8988T (cell line): ENCODE results near the gene RTP3.
A peak's percentile ranks its signal among the peaks of the same experiment; 100 is the strongest.

ENCODE experiments used
- DNase-seq: peaks from one replicate; pipeline ENCODE4 v3.0.0; 2011

RTP3 gene

DNA sequence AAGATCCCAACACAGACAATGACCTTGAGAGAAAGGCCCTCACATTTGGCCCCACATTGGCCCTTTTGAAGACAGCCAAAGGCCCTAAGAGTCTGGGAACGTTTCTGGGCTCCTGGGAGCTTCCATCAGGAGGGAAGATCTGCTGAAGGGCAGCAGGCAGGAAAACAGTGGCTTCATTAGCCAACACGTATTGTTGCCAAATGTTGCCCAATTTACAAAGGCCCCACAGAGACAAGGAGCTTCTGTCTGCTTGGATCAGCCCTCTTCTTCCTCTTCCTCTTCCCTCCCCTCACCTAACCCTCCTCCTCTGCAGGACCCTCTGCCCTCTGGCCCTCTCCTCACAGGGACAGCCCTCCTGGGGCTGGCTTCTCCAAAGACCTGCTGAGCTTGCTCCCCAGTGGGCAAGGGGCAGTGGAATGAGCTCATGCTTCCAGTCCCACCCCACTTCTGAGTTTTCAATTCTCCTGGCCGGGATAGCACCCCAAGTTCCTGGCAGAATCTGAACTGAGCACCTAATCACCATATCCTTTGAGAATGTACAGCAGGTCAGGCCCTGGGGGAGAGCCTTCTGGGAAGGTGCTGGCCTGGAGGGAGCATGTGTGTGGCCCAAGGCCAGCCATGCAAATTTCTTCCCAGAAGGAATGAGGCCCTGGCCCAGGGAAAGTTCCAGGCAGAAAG is 28.0 kb upstream of the RTP3 start:
- no peak for DNase-seq

DNA sequence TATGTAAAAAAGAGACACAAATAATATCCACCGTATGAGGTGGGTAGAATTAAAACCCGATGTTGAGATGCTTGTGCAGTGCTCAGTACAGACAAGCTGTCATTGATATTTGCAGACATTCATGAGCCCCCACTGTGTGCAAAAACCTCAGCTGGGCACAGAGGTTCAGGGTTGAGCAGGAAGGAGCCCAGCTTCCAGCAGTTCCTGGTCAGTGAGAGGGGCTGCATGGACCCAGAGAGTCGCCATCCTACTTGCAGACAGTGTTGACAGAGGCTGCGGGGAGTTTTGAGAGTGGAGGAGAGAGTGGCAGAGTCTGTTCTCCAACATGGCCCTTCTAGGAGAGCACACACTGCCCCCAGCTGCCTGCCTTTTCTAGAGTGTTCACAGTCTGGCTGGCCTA is 26.9 kb upstream of the RTP3 start:
- no peak for DNase-seq

DNA sequence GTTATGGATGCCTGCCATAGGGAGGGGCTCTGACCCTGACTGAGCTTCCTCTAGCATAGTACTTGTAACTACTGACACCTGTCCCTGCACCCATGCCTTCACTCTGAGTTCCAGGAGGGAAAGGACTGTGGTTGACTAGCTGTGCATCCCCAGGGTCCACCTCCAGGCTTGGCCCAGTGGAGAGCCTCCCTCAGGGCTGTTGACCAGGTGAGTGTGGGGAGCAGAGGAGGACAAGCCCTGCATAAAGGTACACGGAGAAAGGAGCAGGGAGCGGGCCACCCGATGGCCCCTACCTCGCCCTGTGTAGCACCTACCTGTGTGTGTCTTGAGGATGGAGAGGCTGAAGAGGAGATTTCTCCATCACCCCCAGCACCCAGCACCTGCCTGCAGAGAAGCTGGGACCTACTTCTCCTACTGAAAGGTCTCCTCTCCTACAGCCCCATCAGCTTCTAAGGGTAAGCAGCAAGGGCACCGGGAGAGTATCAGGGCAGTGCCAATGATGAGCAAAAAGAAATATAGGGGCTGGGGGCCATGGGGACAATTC is 26.3 kb upstream of the RTP3 start:
- DNase-seq: no peak

DNA sequence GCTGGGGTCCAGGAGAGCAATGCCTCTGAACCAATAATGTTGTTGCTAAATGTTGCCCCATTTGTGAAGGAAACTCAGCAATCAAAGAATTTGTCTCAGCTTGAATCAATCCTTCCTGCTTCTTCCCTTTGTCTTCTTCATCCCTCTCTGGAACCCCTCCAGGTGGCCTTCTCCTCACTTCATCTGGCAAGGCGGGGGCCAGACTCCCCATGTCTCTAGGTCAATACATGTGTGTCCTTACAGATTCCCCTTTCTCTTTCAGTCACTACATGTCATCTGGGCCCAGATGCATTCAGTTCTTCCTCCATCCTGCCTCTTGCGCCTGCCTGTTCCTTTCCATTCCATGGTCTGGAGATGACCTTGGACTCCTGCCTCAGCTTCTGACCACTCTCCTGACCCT is 25.0 kb upstream of the RTP3 start:
- no peak for DNase-seq

DNA sequence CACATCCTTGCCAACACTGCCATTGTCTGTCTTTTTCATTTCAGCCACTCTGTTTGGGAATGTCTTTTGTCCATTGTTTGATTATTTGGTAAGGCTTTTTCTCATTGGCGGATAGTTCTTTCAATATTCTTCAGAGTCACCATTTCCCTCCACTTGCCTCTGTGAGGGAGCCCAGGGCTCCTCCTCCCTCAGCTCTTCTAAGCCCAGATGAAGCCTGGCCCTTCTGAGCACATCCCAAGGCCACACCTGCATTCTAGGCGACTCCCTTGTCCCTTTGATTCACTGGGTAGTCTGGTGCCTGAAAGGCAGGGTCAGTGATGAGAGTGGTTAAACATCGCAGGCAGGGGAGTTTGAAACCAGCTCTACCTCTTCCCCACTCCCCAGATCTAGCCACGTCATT is 20.6 kb upstream of the RTP3 start:
- no peak for DNase-seq

DNA sequence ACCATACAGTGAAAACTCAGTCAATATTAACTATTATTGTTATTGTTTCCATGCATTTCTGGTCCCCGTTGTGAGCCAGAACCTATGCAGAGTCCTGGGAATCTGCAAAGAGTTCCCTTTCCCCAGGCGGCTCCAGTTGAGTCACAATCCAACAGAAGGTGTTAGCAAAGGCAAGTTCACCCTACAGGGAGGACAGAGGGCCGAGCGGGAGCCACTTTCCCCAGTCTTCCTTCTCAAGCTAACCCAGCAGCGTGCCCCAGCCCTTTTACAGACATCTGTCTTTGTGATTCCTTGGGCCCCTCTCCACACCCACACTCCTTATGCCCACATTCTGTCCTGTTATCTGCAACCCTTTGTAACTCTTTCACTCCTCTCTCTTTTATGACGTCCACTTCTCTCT is 20.0 kb upstream of the RTP3 start:
- DNase-seq: no peak

DNA sequence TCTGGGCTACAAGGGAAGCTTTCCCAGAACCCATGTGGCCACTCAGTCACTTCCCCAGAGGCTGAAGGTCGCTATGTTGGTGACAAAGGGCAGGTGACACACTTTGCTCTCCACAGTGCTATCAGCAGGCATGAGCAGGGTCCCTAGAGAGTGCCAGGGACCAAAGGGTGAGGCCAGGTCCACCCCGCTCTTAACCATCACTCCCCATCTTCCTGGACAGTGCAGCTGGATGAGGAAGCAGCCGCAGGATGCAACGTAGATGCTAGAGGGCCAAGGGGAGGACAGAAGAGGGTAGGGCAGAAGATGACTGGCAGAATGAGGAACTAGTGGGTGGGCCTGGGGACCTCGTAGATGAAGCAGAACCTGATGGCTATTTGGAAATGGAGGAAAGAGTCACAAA is 19.4 kb upstream of the RTP3 start:
- DNase-seq: no peak

DNA sequence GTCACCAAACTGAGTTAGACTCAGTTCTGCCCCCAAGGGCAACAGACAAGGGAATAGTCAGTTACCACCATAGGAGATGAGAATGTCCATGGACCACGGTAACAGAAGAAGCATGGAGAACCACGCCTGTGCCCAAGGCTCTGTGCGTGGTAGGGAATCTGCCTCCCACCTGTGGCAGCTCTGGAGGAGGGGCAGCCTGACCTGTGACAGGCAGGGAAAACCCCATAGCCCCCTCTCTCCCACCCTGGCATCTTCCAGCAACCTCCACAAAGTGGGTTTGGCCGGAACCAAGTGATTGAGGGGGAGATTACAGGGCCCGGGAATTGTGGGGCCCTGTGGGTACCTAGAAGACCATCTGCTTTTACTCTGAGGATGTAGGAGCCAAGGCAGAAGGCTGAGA is 18.8 kb upstream of the RTP3 start:
- DNase-seq: no peak

DNA sequence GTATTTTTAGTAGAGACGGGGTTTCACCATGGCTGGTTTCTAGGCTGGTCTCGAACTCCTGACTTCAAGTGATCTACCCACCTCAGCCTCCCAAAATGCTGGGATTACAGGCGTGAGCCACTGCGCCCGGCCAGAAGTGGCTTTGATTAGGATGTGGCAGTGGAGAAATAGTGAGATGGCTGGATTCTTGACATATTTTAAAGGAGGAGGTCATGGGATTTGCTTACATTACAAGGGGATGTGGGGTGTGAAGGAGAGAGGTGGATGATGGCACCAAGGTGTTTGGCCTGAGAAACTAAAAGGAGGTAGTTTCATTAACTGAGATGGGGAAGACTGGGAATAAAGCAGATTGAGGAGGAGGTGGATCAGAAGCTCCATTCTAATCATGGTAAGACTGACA is 18.1 kb upstream of the RTP3 start:
- no peak for DNase-seq

DNA sequence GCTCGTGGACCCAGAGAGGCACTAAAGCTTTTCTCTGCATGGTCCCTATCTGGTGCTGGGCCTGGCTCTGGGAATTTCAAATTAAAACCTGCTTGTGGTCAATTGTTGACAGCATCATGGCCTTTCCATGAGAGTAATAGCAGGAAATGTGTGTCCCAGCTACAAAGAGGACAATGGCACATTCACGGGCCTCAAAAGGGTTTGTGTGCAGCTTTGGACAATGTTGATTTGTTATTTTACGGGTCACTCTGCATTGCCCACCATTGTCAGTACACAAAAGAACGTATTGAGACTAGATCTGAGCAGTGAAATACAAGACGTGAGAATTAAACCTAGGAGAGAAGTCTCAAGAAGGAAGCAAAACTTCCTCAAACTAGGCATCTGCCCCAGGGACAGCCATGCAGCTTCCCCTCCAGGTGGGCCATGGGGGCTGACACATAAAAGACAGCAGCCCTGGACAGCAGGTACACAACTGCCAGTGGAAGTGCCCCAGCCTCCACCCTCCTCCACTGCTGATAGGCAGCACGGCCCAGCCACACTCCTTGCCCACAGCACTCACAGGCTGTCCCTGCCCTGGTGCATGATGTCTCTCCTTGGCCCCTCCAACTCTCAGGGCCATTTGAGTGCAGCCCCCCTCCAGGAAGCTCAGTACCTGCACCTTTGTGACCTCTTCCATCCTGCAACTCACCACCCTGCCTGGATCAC is 17.1 kb upstream of the RTP3 start:
- no peak for DNase-seq

DNA sequence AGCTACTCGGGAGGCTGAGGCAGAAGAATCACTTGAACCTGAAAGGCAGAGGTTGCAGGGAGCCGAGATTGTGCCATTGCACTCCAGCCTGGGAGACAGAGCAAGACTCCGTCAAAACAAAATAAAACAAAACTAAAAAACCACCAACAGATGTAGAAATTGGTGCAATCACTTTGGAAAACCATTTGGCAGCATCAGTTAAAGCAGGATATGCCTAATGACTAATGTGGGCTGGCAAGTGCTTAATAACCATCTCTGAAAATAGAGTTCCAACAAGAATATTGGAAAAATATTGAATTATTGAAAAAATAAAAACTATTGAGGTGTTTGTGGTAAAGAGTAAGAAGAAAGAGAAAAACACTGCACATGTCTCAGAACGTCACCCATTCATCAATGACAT is 16.1 kb upstream of the RTP3 start:
- DNase-seq: no peak

DNA sequence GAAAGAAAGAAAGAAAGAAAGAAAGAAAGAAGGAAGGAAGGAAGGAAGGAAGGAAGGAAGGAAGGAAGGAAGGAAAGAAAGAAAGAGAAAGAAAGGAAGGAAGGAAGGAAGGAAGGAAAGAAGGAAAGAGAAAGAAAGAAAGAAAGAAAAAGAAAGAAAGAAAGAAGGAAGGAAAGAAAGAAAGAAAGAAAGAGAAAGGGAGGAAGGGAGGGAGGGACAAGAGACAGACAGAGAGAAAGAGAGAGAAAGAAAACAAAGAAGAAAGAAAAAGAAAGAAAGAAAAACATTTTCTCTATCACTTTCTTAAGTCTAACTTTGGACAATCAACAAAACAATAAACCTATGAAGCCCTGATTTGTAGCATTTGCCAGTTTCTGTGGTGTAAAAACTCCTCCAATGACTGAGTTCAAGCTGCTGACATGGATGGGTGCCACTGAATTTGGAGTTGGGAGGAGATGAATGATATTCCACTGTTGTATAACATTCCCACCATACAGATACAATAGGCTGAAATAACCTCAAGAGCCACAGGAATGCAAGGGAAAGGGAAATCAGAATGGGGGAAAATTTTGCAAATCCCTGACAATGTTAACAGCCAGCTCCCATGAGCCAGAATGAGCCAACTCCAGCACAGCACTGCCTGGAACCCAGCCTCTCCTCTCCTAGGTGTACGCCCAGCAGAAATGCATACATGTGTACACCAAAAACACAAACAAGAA is 15.0 kb upstream of the RTP3 start:
- DNase-seq: no peak

DNA sequence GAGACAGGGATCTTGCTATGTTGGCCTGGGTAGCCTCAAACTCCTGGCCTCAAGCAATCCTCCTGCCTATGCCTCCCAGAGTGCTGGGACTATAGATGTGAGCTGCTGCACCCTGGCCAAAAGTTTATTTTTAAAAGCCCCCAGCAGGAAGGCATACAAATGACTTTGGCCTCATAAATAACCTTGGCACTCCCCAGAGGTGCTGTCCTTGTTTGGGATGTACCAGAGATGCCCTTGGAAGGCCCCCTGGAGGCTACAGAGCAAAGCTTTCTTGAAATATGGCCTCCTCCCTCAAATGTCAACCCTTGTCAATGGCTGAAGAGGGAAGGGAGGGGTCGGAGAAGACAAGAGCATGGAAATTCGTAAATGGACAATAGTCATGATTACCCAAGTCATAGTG is 14.0 kb upstream of the RTP3 start:
- DNase-seq: no peak

DNA sequence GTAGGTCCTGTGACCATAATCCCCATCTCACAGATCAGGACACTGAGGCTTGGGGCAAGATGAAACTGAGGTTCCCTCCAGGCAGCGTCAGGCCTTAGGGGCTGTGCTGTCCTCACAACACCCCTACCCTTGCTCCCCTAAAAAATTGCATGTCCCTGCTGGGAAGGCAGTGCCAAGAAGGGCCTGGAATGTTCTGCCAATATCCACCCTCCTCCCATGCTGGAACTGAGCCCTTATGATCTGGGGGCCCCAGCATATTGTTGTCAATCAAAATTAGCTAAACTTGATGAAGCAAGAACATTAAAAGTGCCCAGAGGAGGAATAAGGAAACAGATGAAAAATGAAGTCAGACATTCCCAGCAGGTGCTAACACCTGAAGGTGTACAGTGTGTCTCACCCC is 13.4 kb upstream of the RTP3 start:
- no peak for DNase-seq

DNA sequence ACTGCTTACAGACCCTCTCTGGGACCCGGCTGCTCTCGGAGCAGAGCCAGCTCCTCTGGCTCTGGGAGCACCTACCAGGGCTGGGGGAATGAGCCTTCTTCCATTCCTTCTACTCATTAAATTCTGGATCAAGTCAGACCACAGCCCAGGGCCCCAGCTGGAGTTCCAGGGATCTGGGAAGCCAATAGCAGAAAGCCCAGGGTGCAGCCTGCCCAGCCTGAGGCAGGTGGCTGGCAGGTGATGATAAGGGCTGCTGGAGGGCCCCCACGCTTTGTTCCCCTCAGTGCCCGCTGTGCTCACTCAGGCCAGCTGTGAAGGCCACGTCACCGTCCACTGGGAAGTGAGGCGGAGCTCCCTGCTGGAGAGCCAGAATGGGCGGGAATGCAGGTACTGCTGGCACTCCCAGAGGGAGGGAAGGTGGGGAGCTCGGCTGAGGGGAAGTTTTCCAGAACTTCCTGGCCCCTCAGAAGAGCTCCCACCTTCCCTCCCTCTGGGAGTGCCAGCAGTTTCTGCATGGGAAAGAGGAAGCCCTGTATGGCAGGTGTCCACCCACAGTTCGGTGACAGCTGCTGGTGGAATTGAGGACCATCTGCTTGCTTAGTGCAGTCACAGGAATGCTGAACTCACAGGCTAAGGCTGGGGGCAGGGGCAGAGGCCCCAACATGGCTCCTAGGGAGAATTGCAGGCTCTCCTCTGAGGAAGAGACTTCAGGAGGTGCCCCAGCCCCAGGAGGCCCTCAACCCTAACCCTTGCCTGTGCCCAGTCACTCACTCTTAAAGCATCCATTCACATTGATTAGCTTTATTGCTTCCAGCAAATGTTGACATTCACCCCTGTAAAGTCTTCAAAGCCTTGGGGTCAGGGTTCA is 12.6 kb upstream of the RTP3 start:
- no peak for DNase-seq

DNA sequence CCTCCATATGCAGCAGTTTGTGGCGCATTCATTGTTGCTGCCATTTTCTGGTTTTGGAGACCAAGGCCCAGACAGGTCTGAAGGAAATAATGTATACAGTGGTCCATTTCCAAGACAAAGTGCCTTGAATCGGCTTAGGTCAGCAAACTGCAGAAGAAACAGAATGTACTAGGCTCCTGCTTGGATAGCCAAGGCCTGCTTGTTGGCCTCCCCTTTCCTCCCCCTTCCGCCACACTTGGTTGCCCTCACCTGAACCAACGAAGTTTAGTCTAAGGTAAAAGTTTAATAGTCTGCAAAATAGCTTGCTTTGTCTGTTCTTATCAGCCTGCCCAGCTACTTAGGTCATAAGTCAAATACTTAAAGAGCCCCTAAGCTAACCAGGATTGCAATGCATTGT is 12.0 kb upstream of the RTP3 start:
- DNase-seq: no peak

DNA sequence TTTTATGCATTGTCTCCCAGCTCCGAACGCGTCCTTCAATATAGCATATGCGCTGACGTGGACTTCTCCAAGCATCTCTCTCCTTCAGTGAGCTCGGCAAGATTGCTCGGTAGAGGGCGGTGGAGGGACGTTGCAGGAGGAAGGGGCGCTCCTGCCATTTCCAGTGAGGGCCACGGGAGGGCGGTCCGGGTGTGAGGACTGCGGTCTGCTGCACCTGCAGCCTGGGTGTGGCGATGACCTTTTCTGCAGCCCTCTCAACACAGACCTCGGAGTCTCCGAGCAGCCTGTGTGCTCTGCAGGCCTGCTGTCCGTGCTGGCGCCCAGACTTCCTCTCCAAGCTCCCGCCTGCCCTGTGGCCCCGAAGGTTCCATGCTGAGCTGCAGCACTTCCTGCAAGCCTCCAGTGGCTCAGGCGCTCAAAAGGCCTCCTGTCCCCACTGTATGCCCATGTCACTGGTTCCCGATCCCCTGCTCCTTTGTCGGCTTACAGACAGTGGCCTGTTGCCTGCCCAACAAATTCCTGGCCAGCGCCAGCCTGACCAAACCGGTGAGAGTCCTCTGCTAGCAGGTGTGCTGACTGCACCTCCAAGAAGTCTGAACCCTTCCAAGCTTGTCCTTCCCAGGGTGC is 8.9 kb upstream of the RTP3 start:
- DNase-seq: peak; percentile 98

DNA sequence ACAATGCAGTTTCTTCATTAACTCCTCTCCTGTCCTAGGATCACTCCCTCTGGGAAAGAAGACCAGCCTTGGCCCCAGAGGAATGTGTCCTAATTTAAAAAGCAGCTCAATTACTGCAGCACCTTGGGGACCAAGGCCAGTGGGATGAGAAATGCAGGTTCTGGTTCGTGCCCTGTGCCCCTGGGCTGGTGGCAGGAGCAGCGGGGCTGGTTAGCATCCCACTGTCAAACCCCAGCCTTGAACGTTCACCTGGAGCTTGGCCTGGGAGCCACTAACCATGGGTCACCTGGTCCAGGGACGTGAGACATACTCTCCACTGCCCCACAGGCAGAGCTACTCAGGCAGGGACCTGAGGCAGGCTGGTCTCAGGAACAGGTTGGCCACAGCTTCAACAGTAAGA is 8.4 kb upstream of the RTP3 start:
- no peak for DNase-seq

DNA sequence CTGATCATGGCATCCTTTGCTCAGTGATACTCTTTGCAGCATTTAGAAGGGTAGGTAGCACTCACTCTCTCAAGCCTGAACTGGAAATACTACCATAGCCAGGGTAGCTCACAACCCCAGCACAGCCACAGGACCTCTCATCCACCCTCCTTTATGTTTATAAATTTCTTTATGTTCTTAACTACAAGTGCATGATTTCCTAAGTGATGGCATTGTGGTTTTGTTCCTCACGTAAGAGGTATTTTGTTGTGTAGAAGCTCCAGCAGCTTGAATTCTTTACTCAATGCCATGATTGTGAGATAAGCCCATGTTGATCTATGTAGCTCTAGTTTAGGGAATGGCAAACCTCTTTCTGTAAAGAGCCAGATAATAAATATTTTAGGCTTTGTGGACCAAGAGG is 7.9 kb upstream of the RTP3 start:
- no peak for DNase-seq

DNA sequence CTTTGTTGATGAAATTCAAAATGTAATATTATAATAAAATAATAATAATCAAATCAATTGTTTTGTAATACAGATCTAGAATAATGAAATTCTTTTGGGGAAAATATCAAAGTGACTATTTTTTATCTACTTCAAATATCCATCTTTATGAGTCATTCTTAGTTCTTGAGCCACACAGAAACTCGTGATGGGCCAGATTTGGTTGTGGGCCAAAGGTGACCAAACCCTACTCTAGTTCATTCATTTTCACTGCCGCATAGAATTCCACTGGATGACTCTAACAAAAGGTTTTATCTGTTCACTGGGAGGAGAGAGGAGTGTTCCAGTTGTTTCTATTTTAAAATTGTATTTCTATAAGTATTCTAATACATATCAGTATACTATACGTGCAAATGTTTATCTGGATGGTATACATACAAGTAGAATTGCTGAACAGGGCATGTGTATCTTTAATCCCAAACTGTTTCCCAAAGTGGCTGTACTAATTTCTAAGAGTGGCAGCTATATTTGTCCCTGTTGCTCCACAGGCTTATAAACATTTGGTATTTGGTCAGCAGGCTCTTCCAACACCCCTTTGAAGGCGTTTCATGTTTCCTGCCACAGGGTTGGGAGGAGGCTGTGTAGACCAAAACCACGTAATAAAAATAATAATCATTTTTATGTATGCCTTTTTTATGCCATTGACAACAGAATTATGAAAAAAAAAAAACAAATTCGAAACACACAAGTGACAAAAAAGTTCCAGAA is 7.3 kb upstream of the RTP3 start:
- DNase-seq: no peak

DNA sequence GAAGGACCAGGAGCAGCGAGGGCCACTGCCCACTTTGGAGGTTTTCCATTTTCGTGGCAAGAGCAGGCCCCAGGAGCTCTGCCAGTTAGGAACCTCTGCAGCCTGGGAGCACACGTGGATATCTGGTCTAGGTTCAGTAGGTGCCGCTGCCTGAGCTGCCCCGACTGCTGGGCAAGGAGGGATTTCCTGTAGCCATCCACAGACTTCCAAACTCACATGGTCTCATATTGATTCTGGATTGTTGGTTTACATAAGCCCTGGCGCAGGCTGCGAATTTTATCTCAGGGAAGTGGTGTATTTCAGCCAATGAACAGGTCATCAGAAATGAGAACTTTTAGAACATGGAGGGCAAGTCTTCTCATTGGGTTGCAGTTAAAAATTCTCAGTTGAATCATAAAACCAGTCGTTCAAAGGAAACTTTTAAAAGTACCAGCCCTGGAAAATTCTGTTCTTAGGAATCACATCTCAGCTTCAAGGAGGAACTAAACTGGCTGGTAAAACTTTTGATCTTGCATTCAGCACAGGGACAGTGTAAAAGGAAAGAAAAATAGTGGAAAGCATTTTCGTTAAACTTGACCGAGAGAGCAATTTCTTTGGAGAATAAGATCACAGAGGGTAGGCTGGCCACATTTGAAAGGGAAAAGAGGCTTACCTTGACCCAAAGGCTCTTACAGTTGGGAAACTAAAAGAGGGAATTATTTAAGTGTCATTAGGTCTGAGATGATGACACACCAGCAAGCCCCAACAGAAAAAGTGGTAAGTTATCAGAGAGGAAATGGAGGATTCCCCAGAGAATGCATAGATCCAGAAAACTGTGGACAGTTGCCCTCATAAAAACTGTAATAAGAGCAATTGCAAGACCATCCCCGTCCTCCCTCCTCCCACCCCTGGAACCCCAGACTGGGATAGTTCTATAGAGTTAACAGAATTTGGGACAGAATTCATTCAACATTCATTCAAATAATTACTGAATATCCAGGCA is 6.4 kb upstream of the RTP3 start:
- no peak for DNase-seq
